MCF 10A (cell line): ENCODE data around the gene CRAMP1. TPM values are rescaled to one million over a fixed set of nuclear protein-coding genes. Genes with fewer than 3 reads are reported as not detected.

Experiments
- BruUV-seq: library from RNA; stranded (reverse); fragments of 400-500 nt; replicated peaks from 2 replicates; lab custom pipeline; 2021; lab: Mats Ljungman, UMichigan
- CTCF ChIA-PET: fragments of 300-600 bp; sonication (Branson Sonifier 250); formaldehyde crosslinking; extraction: SDS; loops from one replicate; lab custom pipeline; 2021; ENCODE audit warnings: antibody characterized with exemption, inconsistent platforms; lab: Yijun Ruan, JAX
- POLR2A ChIA-PET: fragments of 300-600, 350-650 bp; sonication (Branson Sonifier 250); formaldehyde crosslinking; extraction: SDS; loops from one replicate; lab custom pipeline; 2020; ENCODE audit warnings: antibody characterized with exemption, inconsistent platforms; lab: Yijun Ruan, JAX
- DNase-seq: peaks from one replicate; pipeline ENCODE4 v3.0.0-alpha.2; 2018; ENCODE audit not compliant: unreplicated experiment
- H3K27ac Mint-ChIP-seq: one replicate; pipeline ENCODE4 v1.8.0; 2022; ENCODE audit warnings: mild to moderate bottlenecking, low read depth, mixed read lengths; ENCODE audit not compliant: unreplicated experiment
- H3K27me3 Mint-ChIP-seq: one replicate; pipeline ENCODE4 v1.8.0; 2022; ENCODE audit warnings: mixed read lengths; ENCODE audit not compliant: insufficient read depth, unreplicated experiment
- H3K36me3 Mint-ChIP-seq: one replicate; pipeline ENCODE4 v1.8.0; 2022; ENCODE audit warnings: mild to moderate bottlenecking, moderate library complexity, mixed read lengths; ENCODE audit not compliant: insufficient read depth, unreplicated experiment
- H3K4me1 Mint-ChIP-seq: one replicate; pipeline ENCODE4 v1.8.0; 2022; ENCODE audit warnings: mixed read lengths; ENCODE audit not compliant: insufficient read depth, unreplicated experiment
- H3K4me3 Mint-ChIP-seq: one replicate; pipeline ENCODE4 v1.8.0; 2022; ENCODE audit warnings: mild to moderate bottlenecking, moderate library complexity, mixed read lengths; ENCODE audit not compliant: unreplicated experiment
- H3K9me3 Mint-ChIP-seq: one replicate; pipeline ENCODE4 v1.8.0; 2022; ENCODE audit warnings: mixed read lengths; ENCODE audit not compliant: unreplicated experiment
- CTCF ChIP-seq: fragments of 200-600 bp; IDR thresholded peaks from one replicate; pipeline ENCODE4 v1.8.0; 2022; ENCODE audit warnings: antibody characterized with exemption, mild to moderate bottlenecking; ENCODE audit not compliant: unreplicated experiment
- intact Hi-C: fragments of 100-400 bp; cut with micrococcal nuclease; formaldehyde crosslinking; loops from 2 replicates; pipeline ENCODE4 v1.14.1; 2022
- total RNA-seq: library from RNA; stranded (reverse); gene quantifications from 2 replicates; pipeline ENCODE4 v1.2.3, GENCODE V29; 2022

The CRAMP1 gene
- total RNA-seq, 1 experiment from 2014 or later, result 26.3 TPM

DNA sequence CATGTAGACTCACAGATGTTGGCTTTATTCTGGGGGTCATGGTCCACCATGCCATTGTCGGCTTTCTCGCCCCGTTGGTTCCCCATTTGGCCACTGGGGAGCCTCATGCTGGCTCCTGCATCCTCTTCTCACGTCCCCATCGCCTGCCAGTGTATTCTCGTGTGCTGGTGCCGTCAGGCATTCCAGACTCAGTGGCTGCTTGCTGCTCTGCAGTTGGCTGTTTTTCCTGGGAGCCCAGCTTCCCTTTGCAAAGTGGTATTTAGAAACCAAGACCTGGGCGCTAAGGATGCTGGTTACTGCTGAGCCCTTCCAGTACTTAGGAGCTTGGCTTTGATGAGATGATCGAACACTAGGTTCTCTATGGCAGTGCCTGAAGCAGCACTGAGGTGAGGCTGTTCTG is 19.1 kb downstream of the CRAMP1 start:
- CTCF ChIA-PET, result no interaction called here
- H3K27ac Mint-ChIP-seq, result no peak overlapping the region
- intact Hi-C loops, result no loop called here
- no peaks in the 10 kb centered on the region for H3K9me3 Mint-ChIP-seq
- no TSS peak for BruUV-seq
- H3K4me3 Mint-ChIP-seq, result no peak overlapping the region
- POLR2A ChIA-PET, result no interaction called here
- no peak for TF ChIP-seq CTCF
- H3K36me3 Mint-ChIP-seq, result peaks cover 68% of the 10 kb centered on the region
- no peaks in the 10 kb centered on the region for H3K27me3 Mint-ChIP-seq
- H3K4me1 Mint-ChIP-seq, result no peaks in the 10 kb centered on the region
- DNase-seq, result no peak

DNA sequence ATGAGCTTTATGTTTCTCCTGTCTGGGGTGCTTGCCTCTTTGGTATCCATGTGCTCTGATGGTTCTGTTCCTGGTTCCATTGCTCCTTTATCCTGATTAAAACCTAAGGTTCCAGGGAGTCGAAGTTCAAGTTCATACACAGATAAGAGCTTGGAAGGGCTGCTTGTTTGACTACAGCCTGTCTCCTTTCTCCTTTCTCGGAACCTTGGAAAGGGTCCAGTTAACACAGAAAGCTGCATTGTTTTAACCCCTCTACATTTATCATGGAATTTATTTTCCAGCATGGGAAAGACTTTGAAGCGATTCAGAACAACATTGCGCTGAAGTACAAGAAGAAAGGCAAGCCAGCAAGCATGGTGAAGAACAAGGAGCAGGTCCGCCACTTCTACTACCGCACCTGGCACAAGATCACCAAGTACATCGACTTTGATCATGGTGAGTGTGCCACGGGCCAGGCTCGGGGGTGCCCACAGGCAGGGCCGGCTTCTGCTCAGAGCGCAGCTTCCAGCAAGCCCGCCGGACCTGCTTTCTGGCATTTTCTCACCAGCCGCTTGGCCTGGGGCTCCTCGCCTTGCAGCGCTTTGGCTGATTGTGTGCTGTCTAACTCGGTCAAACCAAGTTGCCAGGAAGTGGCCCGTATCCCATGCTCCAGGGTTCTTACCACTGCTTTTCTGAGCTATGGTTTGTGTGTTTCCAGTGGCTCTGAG is 19.9 kb downstream of the CRAMP1 start:
- POLR2A ChIA-PET, result interaction anchor here (0.6 to 0.9 kb wide), 2 partner anchors 20 to 150 kb away, joined by 3 to 4 read pairs; partner anchors contain the start of genes CRAMP1, IFT140, NUBP2 and SPSB3
- intact Hi-C loops, result no loop called here
- peaks cover 59% of the 10 kb centered on the region for H3K36me3 Mint-ChIP-seq
- no peaks in the 10 kb centered on the region for H3K9me3 Mint-ChIP-seq
- CTCF ChIA-PET, result no interaction called here
- H3K4me1 Mint-ChIP-seq, result no peaks in the 10 kb centered on the region
- no peak overlapping the region for H3K27ac Mint-ChIP-seq
- no peak overlapping the region for H3K4me3 Mint-ChIP-seq
- BruUV-seq, result no TSS peak
- no peaks in the 10 kb centered on the region for H3K27me3 Mint-ChIP-seq
- TF ChIP-seq CTCF, result no peak
- DNase-seq, result no peak

- Mint-ChIP-seq H3K27ac (no peak overlapping the region), H3K9me3 (no peaks in the 10 kb centered on the region), H3K36me3 (peaks cover 54% of the 10 kb centered on the region), H3K27me3 (no peaks in the 10 kb centered on the region), H3K4me1 (no peaks in the 10 kb centered on the region), H3K4me3 (no peak overlapping the region)
- no TSS peak for BruUV-seq
- no peak for TF ChIP-seq CTCF
- ChIA-PET CTCF (no interaction called here), POLR2A (interaction anchor here (0.9 kb wide), 1 partner anchor 21 kb away, joined by 3 read pairs; the partner anchor contains the start of genes CRAMP1 and IFT140)
- DNase-seq, result no peak
- intact Hi-C loops, result no loop called here
These were observed 20.4 kb downstream of the CRAMP1 start for GRCh38 chr16:1632638-1632970.

DNA sequence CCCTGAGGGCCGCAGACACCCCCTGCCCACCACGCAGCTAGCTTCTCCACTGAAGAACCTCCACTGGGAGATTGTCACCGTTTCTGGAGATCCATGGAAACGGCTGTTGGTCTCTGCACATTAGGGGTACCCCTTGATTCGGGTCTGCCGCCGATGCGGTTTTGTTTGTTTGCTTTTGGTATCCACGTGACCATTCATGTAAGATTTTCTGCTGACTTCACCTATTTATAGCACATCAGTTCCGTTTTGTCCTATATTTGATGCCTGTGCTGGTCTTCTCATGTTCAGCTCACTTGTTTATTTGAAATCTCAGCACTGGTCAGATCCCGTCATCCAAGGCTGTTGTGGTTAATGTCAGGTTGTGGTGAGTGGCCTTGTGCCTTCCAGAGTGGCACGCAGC is 21.1 kb downstream of the CRAMP1 start:
- Mint-ChIP-seq H3K9me3 (no peaks in the 10 kb centered on the region), H3K4me3 (no peak overlapping the region), H3K4me1 (no peaks in the 10 kb centered on the region), H3K27ac (no peak overlapping the region), H3K27me3 (no peaks in the 10 kb centered on the region), H3K36me3 (peaks cover 56% of the 10 kb centered on the region)
- POLR2A ChIA-PET, result interaction anchor here (0.7 to 0.9 kb wide), 2 partner anchors 21 to 663 kb away, joined by 3 read pairs; partner anchors contain the start of genes CRAMP1 and IFT140
- DNase-seq, result no peak
- CTCF ChIA-PET, result interaction anchor here (0.7 kb wide), 2 partner anchors 82 to 1032 kb away, joined by 3 read pairs; no protein-coding TSS in a partner anchor
- intact Hi-C loops, result no loop called here
- no TSS peak for BruUV-seq
- TF ChIP-seq CTCF, result no peak
